Umbilical cord (tissue), 2 donors: ENCODE results near the gene PPIP5K1. TPM values are rescaled to one million over a fixed set of nuclear protein-coding genes. Genes with fewer than 3 reads are reported as not detected.
"Not testable (repeated sequence)": the region's sequence is repeated elsewhere in the genome, so short reads cannot be mapped to it uniquely, and the experiment has no call there.

Source experiments
- DNase-seq: peaks from one replicate; pipeline ENCODE4 v3.0.0-alpha.2; 2015; ENCODE audit warnings: low spot score
- total RNA-seq: library from RNA; depleted of rRNA; stranded (reverse); fragments of >200 nt; gene quantifications from one replicate; pipeline ENCODE4 v1.2.3, GENCODE V29; 2014; ENCODE audit warnings: low replicate concordance; ENCODE audit not compliant: insufficient read depth

The PPIP5K1 gene
- total RNA-seq, 1 donor from 2014 or later, result 16.1 TPM

DNA sequence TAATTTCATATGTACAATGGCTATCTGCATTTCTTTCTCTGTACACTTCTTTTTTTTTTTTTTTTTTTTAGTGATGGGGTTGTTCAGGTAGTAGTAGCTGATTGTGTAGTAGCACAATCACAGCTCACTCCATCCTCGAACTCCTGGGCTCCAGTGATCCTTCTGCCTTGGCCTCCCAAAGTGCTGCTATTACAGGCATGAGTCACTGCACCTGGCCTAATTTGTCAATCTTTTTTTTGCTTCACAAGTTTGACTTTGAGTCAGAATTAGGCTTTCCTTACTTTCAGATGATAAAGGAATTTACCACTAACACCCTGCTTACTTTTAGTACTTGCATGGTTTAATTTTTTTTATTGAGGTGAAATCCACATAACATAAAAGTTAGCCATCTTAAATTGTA lies 44.6 kb downstream of the PPIP5K1 start:
- DNase-seq, result no peak

GRCh38 chr15:43544266-43544665 lies 45.7 kb downstream of the PPIP5K1 start:
- DNase-seq, result no peak

DNA sequence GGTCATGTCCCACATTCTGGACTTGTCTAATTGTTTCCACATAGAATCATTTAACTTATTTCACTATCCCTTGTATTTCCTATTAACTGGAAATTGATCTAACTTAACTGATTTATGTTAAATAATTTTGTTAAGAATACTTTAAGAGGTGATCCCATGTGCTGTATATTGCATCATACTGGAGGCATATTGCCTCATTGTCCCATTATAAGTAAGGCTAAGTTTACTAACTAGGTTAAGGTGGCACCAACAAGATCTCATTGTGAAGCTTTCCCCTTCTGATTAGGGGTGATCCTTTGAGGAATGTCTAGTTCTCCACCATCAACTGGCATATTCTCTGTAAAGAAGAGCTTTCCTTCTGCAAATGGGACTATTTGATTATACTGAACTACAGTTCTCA lies 48.2 kb downstream of the PPIP5K1 start:
- DNase-seq, result no peak

DNA sequence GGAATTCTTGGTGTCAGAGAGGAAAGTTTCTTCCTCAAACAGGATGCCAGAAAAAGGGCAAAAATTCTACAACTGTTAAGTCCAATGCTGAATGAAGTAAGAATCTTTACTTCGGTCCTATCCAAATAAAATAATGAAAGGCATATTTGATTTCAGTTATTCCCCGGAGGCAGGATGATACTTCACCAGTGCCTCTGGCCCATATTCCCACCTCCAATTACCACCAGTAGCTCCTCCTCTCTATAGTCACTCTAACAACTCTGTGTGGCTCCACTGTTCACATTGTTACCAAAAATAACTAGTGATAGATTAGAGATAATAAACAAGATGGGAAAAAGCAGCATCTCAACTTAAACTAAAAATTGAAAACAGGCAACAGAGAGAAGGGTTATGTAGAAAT lies 51.9 kb downstream of the PPIP5K1 start:
- no peak for DNase-seq

DNA sequence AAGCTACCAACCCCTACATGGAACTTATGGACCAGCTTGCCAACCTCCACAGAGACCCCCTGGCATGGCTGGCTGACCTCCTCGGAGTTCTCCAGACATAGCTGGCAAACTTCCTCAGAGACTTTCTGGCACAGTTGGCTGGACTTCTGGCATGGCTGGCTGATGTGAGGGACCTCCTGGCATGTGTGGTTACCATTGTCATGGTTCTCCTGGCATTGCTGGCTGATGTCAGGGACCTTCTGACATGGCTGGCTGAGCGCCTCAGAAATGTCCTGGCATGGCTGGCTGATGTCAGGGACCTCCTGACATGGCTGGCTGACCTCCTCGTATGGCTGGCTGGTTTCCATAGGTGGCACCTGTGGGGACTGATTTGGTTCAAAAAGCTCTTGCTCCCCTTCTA lies 55.1 kb downstream of the PPIP5K1 start:
- DNase-seq, result no peak

DNA sequence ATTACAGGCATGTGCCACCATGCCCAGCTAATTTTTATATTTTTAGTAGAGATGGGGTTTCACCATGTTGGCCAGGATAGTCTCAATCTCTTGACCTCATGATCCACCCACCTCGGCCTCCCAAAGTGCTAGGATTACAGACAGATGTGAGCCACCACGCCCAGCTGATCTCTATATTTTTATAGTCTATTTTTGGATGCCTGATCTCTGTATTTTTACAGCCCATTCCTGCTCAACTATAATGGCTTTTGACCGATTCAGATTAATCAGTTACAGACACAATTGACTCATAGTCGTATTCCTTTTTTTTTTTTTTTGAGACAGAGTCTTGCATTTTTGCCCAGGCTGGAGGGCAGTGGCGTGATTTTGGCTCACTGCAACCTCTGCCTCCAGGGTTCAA lies 57.2 kb downstream of the PPIP5K1 start:
- DNase-seq, result not testable (repeated sequence)

DNA sequence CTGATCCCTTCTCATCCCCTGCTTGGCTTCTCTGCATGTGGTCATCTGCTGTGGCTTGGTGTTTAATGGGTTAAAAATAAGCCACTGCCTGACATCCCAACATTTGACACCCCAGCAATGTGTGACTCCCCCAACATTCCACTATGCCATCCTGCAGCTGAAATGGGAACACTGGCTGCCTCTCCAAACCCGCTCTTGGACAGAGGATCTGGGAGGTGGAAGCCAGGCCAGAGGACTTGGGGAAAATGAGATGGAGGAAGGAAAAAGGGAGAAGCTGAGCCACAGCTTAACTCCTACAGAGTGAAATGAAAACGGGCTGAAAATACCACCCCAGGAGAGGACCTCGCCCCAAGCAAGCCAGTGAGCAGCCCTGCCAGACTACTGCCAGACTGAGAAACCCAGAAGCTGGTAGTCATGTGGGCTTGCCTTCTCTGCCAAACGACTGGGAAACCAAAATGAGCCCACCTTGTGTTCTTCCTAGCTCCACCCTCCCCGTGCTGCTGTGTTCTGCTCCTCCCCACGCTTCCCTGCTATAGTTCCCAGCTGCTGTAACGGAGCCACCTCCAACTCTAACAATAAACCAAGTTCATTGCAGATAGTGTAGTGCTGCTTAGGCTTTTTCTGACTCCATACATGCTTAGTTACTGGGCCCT lies 58.9 kb downstream of the PPIP5K1 start:
- no peak for DNase-seq

GRCh38 chr15:43529587-43530345 lies 60.2 kb downstream of the PPIP5K1 start:
- DNase-seq, result no peak

- DNase-seq, result no peak
Observed at GRCh38 chr15:43529141-43529540, 60.9 kb downstream of the PPIP5K1 start.

- no peak for DNase-seq
Observed at GRCh38 chr15:43528542-43529007, 61.4 kb downstream of the PPIP5K1 start.

DNA sequence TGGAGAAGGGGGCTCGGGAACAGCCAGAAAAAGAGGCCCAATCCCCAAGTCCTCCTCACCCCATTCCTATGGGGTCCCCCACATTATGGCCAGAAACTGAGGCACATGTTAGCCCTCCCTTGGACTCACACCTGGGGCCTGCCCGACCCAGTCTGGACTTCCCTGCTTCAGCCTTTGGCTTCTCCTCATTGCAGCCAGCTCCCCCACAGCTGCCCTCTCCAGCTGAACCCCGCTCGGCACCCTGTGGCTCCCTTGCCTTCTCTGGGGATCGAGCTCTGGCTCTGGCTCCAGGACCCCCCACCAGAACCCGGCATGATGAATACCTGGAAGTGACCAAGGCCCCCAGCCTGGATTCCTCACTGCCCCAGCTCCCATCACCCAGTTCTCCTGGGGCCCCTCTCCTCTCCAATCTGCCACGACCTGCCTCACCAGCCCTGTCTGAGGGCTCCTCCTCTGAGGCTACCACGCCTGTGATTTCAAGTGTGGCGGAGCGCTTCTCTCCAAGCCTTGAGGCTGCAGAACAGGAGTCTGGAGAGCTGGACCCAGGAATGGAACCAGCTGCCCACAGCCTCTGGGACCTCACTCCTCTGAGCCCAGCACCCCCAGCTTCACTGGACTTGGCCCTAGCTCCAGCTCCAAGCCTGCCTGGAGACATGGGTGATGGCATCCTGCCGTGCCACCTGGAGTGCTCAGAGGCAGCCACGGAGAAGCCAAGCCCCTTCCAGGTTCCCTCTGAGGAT lies 62.0 kb downstream of the PPIP5K1 start:
- DNase-seq, result no peak

DNA sequence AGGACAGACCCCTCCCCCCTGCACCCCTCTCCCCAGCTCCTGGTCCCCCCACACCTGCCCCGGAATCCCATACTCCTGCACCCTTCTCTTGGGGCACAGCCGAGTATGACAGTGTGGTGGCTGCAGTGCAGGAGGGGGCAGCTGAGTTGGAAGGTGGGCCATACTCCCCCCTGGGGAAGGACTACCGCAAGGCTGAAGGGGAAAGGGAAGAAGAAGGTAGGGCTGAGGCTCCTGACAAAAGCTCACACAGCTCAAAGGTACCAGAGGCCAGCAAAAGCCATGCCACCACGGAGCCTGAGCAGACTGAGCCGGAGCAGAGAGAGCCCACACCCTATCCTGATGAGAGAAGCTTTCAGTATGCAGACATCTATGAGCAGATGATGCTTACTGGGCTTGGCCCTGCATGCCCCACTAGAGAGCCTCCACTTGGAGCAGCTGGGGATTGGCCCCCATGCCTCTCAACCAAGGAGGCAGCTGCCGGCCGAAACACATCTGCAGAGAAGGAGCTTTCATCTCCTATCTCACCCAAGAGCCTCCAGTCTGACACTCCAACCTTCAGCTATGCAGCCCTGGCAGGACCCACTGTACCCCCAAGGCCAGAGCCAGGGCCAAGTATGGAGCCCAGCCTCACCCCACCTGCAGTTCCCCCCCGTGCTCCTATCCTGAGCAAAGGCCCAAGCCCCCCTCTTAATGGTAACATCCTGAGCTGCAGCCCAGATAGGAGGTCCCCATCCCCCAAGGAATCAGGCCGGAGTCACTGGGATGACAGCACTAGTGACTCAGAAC lies 62.8 kb downstream of the PPIP5K1 start:
- no peak for DNase-seq

DNA sequence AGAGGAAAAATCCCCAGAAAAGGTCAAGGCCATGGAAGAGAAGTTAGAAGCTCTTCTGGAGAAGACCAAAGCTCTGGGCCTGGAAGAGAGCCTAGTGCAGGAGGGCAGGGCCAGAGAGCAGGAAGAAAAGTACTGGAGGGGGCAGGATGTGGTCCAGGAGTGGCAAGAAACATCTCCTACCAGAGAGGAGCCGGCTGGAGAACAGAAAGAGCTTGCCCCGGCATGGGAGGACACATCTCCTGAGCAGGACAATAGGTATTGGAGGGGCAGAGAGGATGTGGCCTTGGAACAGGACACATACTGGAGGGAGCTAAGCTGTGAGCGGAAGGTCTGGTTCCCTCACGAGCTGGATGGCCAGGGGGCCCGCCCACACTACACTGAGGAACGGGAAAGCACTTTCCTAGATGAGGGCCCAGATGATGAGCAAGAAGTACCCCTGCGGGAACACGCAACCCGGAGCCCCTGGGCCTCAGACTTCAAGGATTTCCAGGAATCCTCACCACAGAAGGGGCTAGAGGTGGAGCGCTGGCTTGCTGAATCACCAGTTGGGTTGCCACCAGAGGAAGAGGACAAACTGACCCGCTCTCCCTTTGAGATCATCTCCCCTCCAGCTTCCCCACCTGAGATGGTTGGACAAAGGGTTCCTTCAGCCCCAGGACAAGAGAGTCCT lies 63.6 kb downstream of the PPIP5K1 start:
- DNase-seq, result no peak

DNA sequence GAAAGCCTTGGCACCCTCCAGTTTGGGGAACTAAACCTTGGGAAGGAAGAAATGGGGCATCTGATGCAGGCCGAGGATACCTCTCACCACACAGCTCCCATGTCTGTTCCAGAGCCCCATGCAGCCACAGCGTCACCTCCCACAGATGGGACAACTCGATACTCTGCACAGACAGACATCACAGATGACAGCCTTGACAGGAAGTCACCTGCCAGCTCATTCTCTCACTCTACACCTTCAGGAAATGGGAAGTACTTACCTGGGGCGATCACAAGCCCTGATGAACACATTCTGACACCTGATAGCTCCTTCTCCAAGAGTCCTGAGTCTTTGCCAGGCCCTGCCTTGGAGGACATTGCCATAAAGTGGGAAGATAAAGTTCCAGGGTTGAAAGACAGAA lies 64.9 kb downstream of the PPIP5K1 start:
- no peak for DNase-seq

DNA sequence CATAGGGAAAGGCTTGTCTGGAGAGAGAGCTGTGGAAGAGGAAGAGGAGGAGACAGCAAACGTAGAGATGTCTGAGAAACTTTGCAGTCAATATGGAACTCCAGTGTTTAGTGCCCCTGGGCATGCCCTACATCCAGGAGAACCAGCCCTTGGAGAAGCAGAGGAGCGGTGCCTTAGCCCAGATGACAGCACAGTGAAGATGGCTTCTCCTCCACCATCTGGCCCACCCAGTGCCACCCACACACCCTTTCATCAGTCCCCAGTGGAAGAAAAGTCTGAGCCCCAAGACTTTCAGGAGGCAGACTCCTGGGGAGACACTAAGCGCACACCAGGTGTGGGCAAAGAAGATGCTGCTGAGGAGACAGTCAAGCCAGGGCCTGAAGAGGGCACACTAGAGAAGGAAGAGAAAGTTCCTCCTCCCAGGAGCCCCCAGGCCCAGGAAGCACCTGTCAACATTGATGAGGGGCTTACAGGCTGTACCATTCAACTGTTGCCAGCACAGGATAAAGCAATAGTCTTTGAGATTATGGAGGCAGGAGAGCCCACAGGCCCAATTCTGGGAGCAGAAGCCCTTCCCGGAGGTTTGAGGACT lies 65.7 kb downstream of the PPIP5K1 start:
- DNase-seq, result no peak

- no peak for DNase-seq
Observed at GRCh38 chr15:43523646-43524045, 66.4 kb downstream of the PPIP5K1 start.

DNA sequence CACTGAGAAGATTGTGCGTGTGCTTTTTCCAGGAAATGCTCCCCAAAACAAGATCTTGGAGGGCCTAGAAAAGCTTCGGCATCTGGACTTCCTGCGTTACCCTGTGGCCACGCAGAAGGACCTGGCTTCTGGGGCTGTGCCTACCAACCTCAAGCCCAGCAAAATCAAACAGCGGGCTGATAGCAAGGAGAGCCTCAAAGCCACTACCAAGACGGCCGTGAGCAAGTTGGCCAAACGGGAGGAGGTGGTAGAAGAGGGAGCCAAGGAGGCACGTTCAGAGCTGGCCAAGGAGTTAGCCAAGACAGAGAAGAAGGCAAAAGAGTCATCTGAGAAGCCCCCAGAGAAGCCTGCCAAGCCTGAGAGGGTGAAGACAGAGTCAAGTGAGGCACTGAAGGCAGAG lies 67.8 kb downstream of the PPIP5K1 start:
- DNase-seq, result no peak

DNA sequence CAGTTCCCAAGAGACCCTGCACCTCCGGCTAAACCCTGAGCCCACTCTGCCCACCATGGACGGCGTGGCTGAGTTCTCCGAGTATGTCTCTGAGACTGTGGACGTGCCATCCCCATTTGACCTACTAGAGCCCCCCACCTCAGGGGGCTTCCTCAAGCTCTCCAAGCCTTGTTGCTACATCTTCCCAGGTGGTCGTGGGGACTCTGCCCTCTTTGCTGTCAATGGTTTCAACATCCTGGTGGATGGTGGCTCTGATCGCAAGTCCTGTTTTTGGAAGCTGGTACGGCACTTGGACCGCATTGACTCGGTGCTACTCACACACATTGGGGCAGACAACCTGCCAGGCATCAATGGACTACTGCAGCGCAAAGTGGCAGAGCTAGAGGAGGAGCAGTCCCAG lies 68.6 kb downstream of the PPIP5K1 start:
- no peak for DNase-seq

- DNase-seq, result no peak
Observed at GRCh38 chr15:43520138-43520537, 69.9 kb downstream of the PPIP5K1 start.

- no peak for DNase-seq
Observed at GRCh38 chr15:43519196-43519595, 70.8 kb downstream of the PPIP5K1 start.
